ENCODE results near the gene EVL. TPM values are rescaled to one million over a fixed set of nuclear protein-coding genes. Genes with fewer than 3 reads are reported as not detected.
A peak's percentile ranks its signal among the peaks of the same experiment; 100 is the strongest.

EVL gene
- total and polyA plus RNA-seq, 2 donors (not counting 1 experiment from before 2014, with no cell fraction given): 23.5 to 28.1 TPM

DNA sequence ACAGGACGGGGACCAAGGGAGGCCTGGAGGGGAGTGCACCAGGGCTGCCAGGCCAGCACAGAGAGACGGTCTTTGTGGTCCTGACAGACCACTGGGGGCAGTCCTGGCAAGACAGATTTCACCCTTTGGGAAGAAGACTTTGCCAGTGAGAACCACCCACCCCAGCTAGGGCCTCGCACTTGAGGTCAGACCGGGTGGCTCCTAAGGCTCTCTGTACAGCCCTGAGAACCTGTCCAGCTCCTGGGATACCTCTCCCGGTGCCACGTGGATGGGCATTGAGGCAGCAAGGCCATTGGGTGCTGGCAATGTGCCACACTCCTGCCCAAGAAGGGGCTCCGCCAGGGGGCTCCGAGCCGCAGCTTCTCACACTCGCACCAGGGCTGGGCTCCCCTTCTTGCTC lies 51.8 kb downstream of the EVL start:
- Histone ChIP-seq H3K79me2 (ENCODE audit: control insufficient read depth, insufficient read depth, low read length) (no peaks in the 10 kb centered on the region), H3K4me1 (ENCODE audit: control insufficient read depth, extremely low read depth, insufficient read depth, low read length) (no peaks in the 10 kb centered on the region), H3K27ac (ENCODE audit: insufficient read depth, low read length) (no peak overlapping the region), H3K4me2 (ENCODE audit: extremely low read depth, insufficient read depth, low read length) (no peak overlapping the region), H2AFZ (ENCODE audit: low read length) (no peak overlapping the region), H4K20me1 (ENCODE audit: control insufficient read depth, extremely low read depth, insufficient read depth, low read length) (no peaks in the 10 kb centered on the region), H3K9me3 (ENCODE audit: control insufficient read depth, insufficient read depth, low read depth, low read length) (no peaks in the 10 kb centered on the region), H3K36me3 (ENCODE audit: control insufficient read depth, insufficient read depth, low read length) (no peaks in the 10 kb centered on the region), H3K4me3 (replicated peaks in 1 of 4; ENCODE audit: control extremely low read depth in 1 of 4, insufficient read depth in 1 of 4, low read depth in 3 of 4, low read length in 4 of 4) (no peak overlapping the region), H3K9ac (ENCODE audit: insufficient read depth, low read length) (no peak overlapping the region), H3K27me3 (ENCODE audit: control insufficient read depth, insufficient read depth, low read length) (no peaks in the 10 kb centered on the region)
- TF ChIP-seq, protein P1, sequence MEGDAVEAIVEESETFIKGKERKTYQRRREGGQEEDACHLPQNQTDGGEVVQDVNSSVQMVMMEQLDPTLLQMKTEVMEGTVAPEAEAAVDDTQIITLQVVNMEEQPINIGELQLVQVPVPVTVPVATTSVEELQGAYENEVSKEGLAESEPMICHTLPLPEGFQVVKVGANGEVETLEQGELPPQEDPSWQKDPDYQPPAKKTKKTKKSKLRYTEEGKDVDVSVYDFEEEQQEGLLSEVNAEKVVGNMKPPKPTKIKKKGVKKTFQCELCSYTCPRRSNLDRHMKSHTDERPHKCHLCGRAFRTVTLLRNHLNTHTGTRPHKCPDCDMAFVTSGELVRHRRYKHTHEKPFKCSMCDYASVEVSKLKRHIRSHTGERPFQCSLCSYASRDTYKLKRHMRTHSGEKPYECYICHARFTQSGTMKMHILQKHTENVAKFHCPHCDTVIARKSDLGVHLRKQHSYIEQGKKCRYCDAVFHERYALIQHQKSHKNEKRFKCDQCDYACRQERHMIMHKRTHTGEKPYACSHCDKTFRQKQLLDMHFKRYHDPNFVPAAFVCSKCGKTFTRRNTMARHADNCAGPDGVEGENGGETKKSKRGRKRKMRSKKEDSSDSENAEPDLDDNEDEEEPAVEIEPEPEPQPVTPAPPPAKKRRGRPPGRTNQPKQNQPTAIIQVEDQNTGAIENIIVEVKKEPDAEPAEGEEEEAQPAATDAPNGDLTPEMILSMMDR (conservative IDR thresholded peaks at IDR 0.05 in 1 of 2, IDR thresholded peaks at IDR 0.05 in 1 of 2; ENCODE audit: low read depth in 1 of 2, low read length in 2 of 2): no peak
- TF ChIP-seq EZH2 (IDR thresholded peaks at IDR 0.05; ENCODE audit: low read length, missing control alignments): no peak
- no peak for DNase-seq (ENCODE audit: low read depth in 2 of 2)

DNA sequence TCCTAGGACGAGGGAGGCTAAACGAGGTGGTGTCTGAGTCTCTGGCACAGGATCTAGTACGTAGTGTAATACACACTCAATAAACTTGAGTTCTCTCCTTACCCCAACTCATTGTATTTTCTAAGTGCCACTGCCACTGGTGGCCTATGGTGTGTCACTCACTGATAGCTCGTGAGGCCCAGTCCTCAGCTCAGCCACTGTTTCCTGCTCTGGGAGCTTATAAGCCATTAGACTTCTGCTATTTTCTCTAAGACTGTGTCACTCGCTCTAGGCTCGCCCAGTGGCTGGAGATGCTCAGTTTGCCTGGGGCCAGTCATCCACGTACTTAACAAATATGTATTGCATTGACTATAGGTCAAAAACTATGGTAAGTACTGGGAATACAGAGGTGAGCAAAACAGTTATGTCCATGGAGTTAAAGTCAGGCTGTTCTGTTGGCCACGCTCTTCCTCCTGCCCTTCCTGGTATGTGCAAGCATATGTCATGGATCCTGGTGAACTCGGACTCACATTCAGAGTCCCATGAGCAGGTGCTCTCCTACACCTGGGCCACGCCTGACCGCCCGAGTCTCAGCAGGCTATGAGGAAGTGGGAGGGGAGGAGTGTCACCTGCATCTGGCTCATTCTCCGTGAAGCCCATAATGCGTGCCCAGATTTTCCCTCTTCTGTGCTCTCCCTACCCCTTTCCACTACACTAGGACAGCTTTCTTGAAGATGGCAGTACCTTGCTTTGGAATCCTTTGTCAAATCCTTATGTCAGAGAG lies 52.6 kb downstream of the EVL start:
- Histone ChIP-seq H3K36me3 (ENCODE audit: control insufficient read depth, insufficient read depth, low read length) (no peaks in the 10 kb centered on the region), H4K20me1 (ENCODE audit: control insufficient read depth, extremely low read depth, insufficient read depth, low read length) (no peaks in the 10 kb centered on the region), H3K4me3 (replicated peaks in 1 of 4; ENCODE audit: control extremely low read depth in 1 of 4, insufficient read depth in 1 of 4, low read depth in 3 of 4, low read length in 4 of 4) (no peak overlapping the region), H3K9me3 (ENCODE audit: control insufficient read depth, insufficient read depth, low read depth, low read length) (no peaks in the 10 kb centered on the region), H3K27me3 (ENCODE audit: control insufficient read depth, insufficient read depth, low read length) (no peaks in the 10 kb centered on the region), H3K9ac (ENCODE audit: insufficient read depth, low read length) (no peak overlapping the region), H3K4me1 (ENCODE audit: control insufficient read depth, extremely low read depth, insufficient read depth, low read length) (no peaks in the 10 kb centered on the region), H3K4me2 (ENCODE audit: extremely low read depth, insufficient read depth, low read length) (no peak overlapping the region), H3K79me2 (ENCODE audit: control insufficient read depth, insufficient read depth, low read length) (no peaks in the 10 kb centered on the region), H3K27ac (ENCODE audit: insufficient read depth, low read length) (no peak overlapping the region), H2AFZ (ENCODE audit: low read length) (no peak overlapping the region)
- DNase-seq (ENCODE audit: low read depth in 2 of 2): no peak
- TF ChIP-seq EZH2 (IDR thresholded peaks at IDR 0.05; ENCODE audit: low read length, missing control alignments): no peak

DNA sequence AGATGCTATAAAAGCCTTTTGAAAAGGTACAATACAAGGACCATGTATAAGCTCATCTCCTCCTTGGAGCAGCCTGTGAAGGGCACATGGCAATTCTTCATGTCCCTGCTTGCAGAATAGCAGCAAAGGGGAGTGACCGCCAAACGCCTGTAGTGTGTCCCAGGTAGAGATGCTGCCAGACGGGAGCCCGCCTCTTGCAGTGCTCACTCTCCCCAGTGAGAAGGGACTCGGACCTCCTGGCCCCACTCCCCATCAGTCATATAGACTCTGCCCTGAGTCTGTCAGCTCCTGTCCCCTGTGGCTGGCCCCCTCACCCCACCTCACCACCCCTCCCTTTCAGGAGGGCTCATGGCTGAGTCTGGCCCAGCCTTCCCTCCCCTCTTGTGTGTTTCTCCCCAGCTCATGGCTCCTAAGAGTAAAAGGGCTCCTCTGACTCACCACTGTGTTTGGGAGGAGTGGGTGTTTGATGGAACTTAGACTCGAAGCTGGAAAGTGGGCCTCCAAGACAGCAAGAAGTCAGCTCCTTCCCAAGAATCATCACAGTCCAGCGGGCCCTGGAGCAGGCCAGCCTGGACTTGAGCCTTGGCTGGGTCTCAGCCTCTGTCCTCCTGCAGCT lies 53.3 kb downstream of the EVL start:
- TF ChIP-seq EZH2 (IDR thresholded peaks at IDR 0.05; ENCODE audit: low read length, missing control alignments): no peak
- TF ChIP-seq, protein P1 (conservative IDR thresholded peaks at IDR 0.05 in 1 of 2, IDR thresholded peaks at IDR 0.05 in 1 of 2; ENCODE audit: low read depth in 1 of 2, low read length in 2 of 2): no peak
- no peak overlapping the region for H3K4me2 ChIP-seq (ENCODE audit: extremely low read depth, insufficient read depth, low read length)
- no peaks in the 10 kb centered on the region for H3K27me3 ChIP-seq (ENCODE audit: control insufficient read depth, insufficient read depth, low read length)
- peak in 1 of 2 donors; percentile 21 for DNase-seq (ENCODE audit: low read depth in 2 of 2)
- no peak overlapping the region for H3K4me3 ChIP-seq (replicated peaks in 1 of 4; ENCODE audit: control extremely low read depth in 1 of 4, insufficient read depth in 1 of 4, low read depth in 3 of 4, low read length in 4 of 4)
- H3K27ac ChIP-seq (ENCODE audit: insufficient read depth, low read length): no peak overlapping the region
- H4K20me1 ChIP-seq (ENCODE audit: control insufficient read depth, extremely low read depth, insufficient read depth, low read length): no peaks in the 10 kb centered on the region
- no peaks in the 10 kb centered on the region for H3K4me1 ChIP-seq (ENCODE audit: control insufficient read depth, extremely low read depth, insufficient read depth, low read length)
- no peaks in the 10 kb centered on the region for H3K9me3 ChIP-seq (ENCODE audit: control insufficient read depth, insufficient read depth, low read depth, low read length)
- H3K79me2 ChIP-seq (ENCODE audit: control insufficient read depth, insufficient read depth, low read length): no peaks in the 10 kb centered on the region
- H2AFZ ChIP-seq (ENCODE audit: low read length): no peak overlapping the region
- no peak overlapping the region for H3K9ac ChIP-seq (ENCODE audit: insufficient read depth, low read length)
- peaks cover under 1% of the 10 kb centered on the region for H3K36me3 ChIP-seq (ENCODE audit: control insufficient read depth, insufficient read depth, low read length)

Measured in fibroblast of lung (primary cell).